GM12878 (cell line): ENCODE data around the gene DOK7. TPM values are rescaled to one million over a fixed set of nuclear protein-coding genes. Genes with fewer than 3 reads are reported as not detected.

Experiments used
- ATAC-seq: fragments of 200-7000 bp; cut with Tn5 transposase; 3 replicates; pipeline ENCODE4 v1.9.1; 2020; ENCODE audit warnings: mild to moderate bottlenecking, moderate library complexity
- BruUV-seq: library from RNA; stranded (reverse); fragments of 400-500 nt; replicated peaks from 2 replicates; lab custom pipeline; 2021; lab: Mats Ljungman, UMichigan
- CTCF ChIA-PET: fragments of 300-600 bp; sonication (Branson Sonifier 250); formaldehyde crosslinking; extraction: SDS; loops from one replicate; lab custom pipeline; 2021; ENCODE audit warnings: inconsistent platforms; lab: Yijun Ruan, JAX
- POLR2A ChIA-PET: fragments of 350-600 bp; formaldehyde crosslinking; extraction: SDS; loops from one replicate; lab custom pipeline; 2021; ENCODE audit warnings: inconsistent platforms; lab: Charles Lee
- RAD21 ChIA-PET: fragments of 300-600 bp; sonication (Branson Sonifier 250); formaldehyde crosslinking; loops from one replicate; lab custom pipeline; 2023; ENCODE audit warnings: antibody characterized with exemption; ENCODE audit not compliant: unreplicated experiment; lab: Charles Lee
- SMC1A ChIA-PET: fragments of 300-600 bp; sonication (Branson Sonifier 250); formaldehyde crosslinking; loops from one replicate; lab custom pipeline; 2023; ENCODE audit not compliant: unreplicated experiment, uncharacterized antibody; lab: Charles Lee
- DNase-seq: peaks from one replicate; pipeline ENCODE4 v3.0.0-alpha.2; 2011; ENCODE audit warnings: low read depth, low spot score
- FAIRE-seq: peaks from 3 replicates; lab custom pipeline; 2011; peaks lifted over from hg19 to GRCh38; lab: Jason Lieb, UNC
- H2AFZ ChIP-seq: 2 replicates; pipeline ENCODE4 v1.6.0; 2011; ENCODE audit warnings: low read depth, low read length, control low read depth; ENCODE audit not compliant: control insufficient read depth
- H3K27ac ChIP-seq: 2 replicates; pipeline ENCODE4 v1.5.1; 2011; ENCODE audit warnings: control low read depth; ENCODE audit not compliant: control insufficient read depth, insufficient read depth
- H3K27me3 ChIP-seq, 2 experiments: replicated peaks in 1 of 2; 2 replicates each; pipeline versions ENCODE4 v1.6.0 to v1.6.1; 2011; ENCODE audit warnings: low read length in 1 of 2; ENCODE audit not compliant: control insufficient read depth in 2 of 2, insufficient read depth in 2 of 2
- H3K36me3 ChIP-seq, 2 experiments: 2 replicates each; pipeline ENCODE4 v1.5.1; 2011; ENCODE audit warnings: low read length in 1 of 2; ENCODE audit not compliant: control insufficient read depth in 2 of 2, insufficient read depth in 2 of 2
- H3K4me1 ChIP-seq: 2 replicates; pipeline ENCODE4 v1.6.1; 2011; ENCODE audit warnings: mild to moderate bottlenecking, low read length, moderate library complexity, mixed read lengths; ENCODE audit not compliant: control insufficient read depth, insufficient read depth
- H3K4me2 ChIP-seq: 2 replicates; pipeline ENCODE4 v1.6.0; 2011; ENCODE audit warnings: control low read depth; ENCODE audit not compliant: control insufficient read depth, insufficient read depth
- H3K4me3 ChIP-seq: fragments of 200-600 bp; sonication (generic); 2 replicates; pipeline ENCODE4 v1.5.1; 2016
- H3K79me2 ChIP-seq: 2 replicates; pipeline ENCODE4 v1.6.0; 2011; ENCODE audit warnings: low read length; ENCODE audit not compliant: control insufficient read depth, insufficient read depth
- H3K9ac ChIP-seq: 2 replicates; pipeline ENCODE4 v1.8.0; 2011; ENCODE audit warnings: low read length, control low read depth, mixed read lengths; ENCODE audit not compliant: control insufficient read depth, insufficient read depth
- H3K9me3 ChIP-seq: replicated peaks from 3 replicates; pipeline ENCODE4 v1.5.1; 2011; ENCODE audit warnings: mild to moderate bottlenecking, low read length; ENCODE audit not compliant: control insufficient read depth, insufficient read depth
- H4K20me1 ChIP-seq: 2 replicates; pipeline ENCODE4 v1.6.0; 2011; ENCODE audit not compliant: control insufficient read depth, insufficient read depth
- ATF2 ChIP-seq: IDR thresholded peaks from 2 replicates; pipeline ENCODE4 v1.6.1; 2012; ENCODE audit warnings: low read length, inconsistent platforms
- ATF7 ChIP-seq: fragments of 450-650 bp; IDR thresholded peaks from 2 replicates; pipeline ENCODE4 v1.6.1; 2016; ENCODE audit warnings: low read depth, mild to moderate bottlenecking
- BMI1 ChIP-seq: fragments of 450-650 bp; IDR thresholded peaks from 2 replicates; pipeline ENCODE4 v1.6.1; 2016; ENCODE audit warnings: mild to moderate bottlenecking, moderate library complexity, borderline replicate concordance
- CBFB ChIP-seq: IDR thresholded peaks from 2 replicates; pipeline ENCODE4 v1.6.1; 2016; ENCODE audit warnings: antibody characterized with exemption, low read depth
- CHD1 ChIP-seq: IDR thresholded peaks from 2 replicates; pipeline ENCODE4 v1.6.1; 2012; ENCODE audit warnings: low read depth, low read length, improper control_type of control experiment
- E4F1 ChIP-seq: fragments of 450-650 bp; IDR thresholded peaks from 2 replicates; pipeline ENCODE4 v1.6.1; 2018; ENCODE audit warnings: borderline replicate concordance, mild to moderate bottlenecking; ENCODE audit not compliant: partially characterized antibody
- NFIC ChIP-seq: IDR thresholded peaks from 2 replicates; pipeline ENCODE4 v1.6.1; 2012; ENCODE audit warnings: low read depth, mild to moderate bottlenecking, inconsistent platforms, low read length, moderate library complexity
- NFYB ChIP-seq: IDR thresholded peaks from 2 replicates; pipeline ENCODE4 v1.6.1; 2011; ENCODE audit warnings: low read depth, mild to moderate bottlenecking, low read length, improper control_type of control experiment, moderate library complexity; ENCODE audit not compliant: insufficient read depth
- PRDM15 ChIP-seq: fragments of 450-650 bp; formaldehyde crosslinking; IDR thresholded peaks from 2 replicates; pipeline ENCODE4 v1.4.0; 2020; ENCODE audit warnings: mild to moderate bottlenecking, moderate library complexity
- RAD51 ChIP-seq: fragments of 450-650 bp; IDR thresholded peaks from 2 replicates; pipeline ENCODE4 v1.6.1; 2016; ENCODE audit warnings: moderate library complexity, mild to moderate bottlenecking, inconsistent platforms
- SIN3A ChIP-seq: IDR thresholded peaks from 2 replicates; pipeline ENCODE4 v1.6.1; 2012; ENCODE audit warnings: low read depth, low read length, improper control_type of control experiment
- SMC3 ChIP-seq: IDR thresholded peaks from 2 replicates; pipeline ENCODE4 v1.6.1; 2011; ENCODE audit warnings: low read length, improper control_type of control experiment, borderline replicate concordance
- WGBS: methylation state at CpG from one replicate; pipeline ENCODE4 v1.1.6; 2016; ENCODE audit warnings: low lambda C conversion rate; ENCODE audit not compliant: insufficient replicate concordance, insufficient coverage; ENCODE audit errors: missing lambda C conversion rate; 5-methylcytosine and 5-hydroxymethylcytosine counted together
- in situ Hi-C: fragments of 300-500 bp; cut with MboI; formaldehyde crosslinking; loops from 9 replicates; pipeline ENCODE4 v1.14.3; 2018; ENCODE audit warnings: mixed read lengths
- intact Hi-C: fragments of 100-400 bp; cut with micrococcal nuclease; formaldehyde crosslinking; loops from one replicate; pipeline ENCODE4 v1.14.2; 2022; ENCODE audit not compliant: unreplicated experiment
- polyA plus RNA-seq, 11 experiments: library from polyadenylated mRNA; depleted of rRNA in 4 of 11; unstranded in 6 of 11; stranded (reverse) in 5 of 11; fragments of >200 nt; fragmentation: Nextera tagmentation in 4 of 11; fragmentation: Illumina TruSeq in 1 of 11; extraction: Ambion mirVana in 4 of 11; extraction: Trizol in 1 of 11; gene quantifications; 1 replicate in 1 of 11; 2 replicates in 10 of 11; pipeline versions ENCODE4 v1.2.1 to v1.2.3, GENCODE V29; 2011 to 2016; ENCODE audit warnings: inconsistent platforms in 2 of 11, missing spikeins in 2 of 11, low read depth in 1 of 11
- total RNA-seq, 4 experiments: library from RNA; depleted of rRNA in 3 of 4; stranded (reverse); fragments of >200 nt in 3 of 4; fragmentation: Illumina TruSeq in 1 of 4; extraction: Trizol in 1 of 4; gene quantifications; 2 replicates each; pipeline versions ENCODE4 v1.2.1 to v1.2.3, GENCODE V29; 2013 to 2021
- TF ChIP-seq, protein P1 (sequence below): IDR thresholded peaks from 2 replicates; pipeline ENCODE4 v1.6.1; 2011; ENCODE audit warnings: borderline replicate concordance, low read depth, mild to moderate bottlenecking, moderate library complexity, low read length; ENCODE audit not compliant: insufficient read depth, poor library complexity, severe bottlenecking

Gene DOK7
- total and polyA plus RNA-seq, 10 of the 15 experiments (the other 5 are each of a cell fraction or from before 2014, with no cell fraction given) = 0.04 to 0.46 (median 0.18) TPM; not detected in 4

DNA sequence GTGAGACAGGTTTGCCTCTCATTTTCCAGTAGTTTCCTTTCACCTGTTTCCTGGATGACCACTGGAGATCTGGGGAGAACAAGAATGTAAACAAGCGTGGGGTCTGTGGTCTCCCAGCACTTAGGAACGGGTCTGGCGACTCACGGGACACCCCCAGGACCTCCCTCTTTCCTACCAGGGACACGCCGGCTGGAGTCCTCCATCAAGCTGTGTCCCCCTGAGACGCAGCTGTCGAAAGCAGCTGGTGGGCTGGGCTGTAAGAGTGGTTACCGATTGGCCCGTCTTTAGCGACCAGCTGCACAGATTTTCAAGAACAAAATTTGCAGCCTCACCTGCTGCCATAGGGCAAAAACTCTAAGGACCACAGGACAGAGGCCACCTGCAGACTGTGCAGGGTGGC lies 57.2 kb downstream of the DOK7 start (continued):
- TF ChIP-seq, protein P1, sequence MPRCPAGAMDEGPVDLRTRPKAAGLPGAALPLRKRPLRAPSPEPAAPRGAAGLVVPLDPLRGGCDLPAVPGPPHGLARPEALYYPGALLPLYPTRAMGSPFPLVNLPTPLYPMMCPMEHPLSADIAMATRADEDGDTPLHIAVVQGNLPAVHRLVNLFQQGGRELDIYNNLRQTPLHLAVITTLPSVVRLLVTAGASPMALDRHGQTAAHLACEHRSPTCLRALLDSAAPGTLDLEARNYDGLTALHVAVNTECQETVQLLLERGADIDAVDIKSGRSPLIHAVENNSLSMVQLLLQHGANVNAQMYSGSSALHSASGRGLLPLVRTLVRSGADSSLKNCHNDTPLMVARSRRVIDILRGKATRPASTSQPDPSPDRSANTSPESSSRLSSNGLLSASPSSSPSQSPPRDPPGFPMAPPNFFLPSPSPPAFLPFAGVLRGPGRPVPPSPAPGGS = no peak

DNA sequence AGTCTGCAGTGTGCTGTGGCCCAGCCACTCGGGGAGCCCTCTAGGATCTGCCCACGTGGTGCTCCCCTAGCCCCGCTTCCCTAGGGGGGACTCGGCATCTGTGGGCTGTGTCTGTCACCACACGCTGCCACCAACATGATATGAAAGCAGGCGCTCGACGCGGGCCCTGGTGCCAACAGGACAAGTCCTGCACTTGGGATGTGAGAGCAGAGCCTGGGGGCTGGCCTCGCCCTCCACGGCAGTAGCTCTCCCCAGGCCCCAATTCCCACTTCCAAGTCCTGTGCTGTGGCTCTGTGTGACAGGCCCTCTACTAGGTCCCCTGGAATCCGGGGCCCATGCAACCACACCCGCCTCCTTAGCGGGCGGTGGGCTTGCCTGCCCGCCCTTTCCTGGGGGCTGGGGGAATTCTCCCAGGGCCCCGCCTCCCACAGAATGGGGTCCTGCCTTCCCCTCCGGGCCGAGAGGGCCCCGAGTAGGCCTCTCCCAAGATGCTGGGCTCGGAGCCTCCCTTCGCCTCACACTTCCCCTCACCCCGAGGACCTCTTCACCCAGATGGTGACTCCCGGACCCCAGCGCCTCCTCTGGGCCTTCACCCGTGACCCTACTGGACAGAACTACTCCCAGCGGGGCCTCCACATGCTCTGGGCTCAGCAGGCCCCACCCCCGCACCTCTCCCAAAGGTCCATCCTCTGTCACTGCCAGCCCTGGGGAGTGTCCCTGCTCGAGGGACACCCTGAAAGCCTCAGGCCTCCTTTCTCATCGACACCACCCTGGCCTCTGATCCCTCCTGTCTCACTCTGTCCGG lies 57.9 kb downstream of the DOK7 start:
- H3K4me1 ChIP-seq = no peaks in the 10 kb centered on the region
- ATAC-seq (no peak), FAIRE-seq (no peak), DNase-seq (no peak)
- H3K27ac ChIP-seq = no peak overlapping the region
- peaks cover 16 to 46% of the 10 kb centered on the region in 2 experiments for H3K36me3 ChIP-seq
- H3K27me3 ChIP-seq = no peaks in the 10 kb centered on the region
- no TSS peak for BruUV-seq
- RAD21 ChIA-PET = no interaction called here
- intact Hi-C loops = no loop called here
- H2AFZ ChIP-seq = no peak overlapping the region
- H4K20me1 ChIP-seq = no peaks in the 10 kb centered on the region; the same call in 1 of the 2 replicates
- no peak overlapping the region for H3K4me2 ChIP-seq
- SMC1A ChIA-PET = no interaction called here
- H3K79me2 ChIP-seq = no peaks in the 10 kb centered on the region
- no peaks in the 10 kb centered on the region for H3K9me3 ChIP-seq
- in situ Hi-C loops = no loop called here
- no peak overlapping the region for H3K9ac ChIP-seq
- CTCF ChIA-PET = no interaction called here
- H3K4me3 ChIP-seq = no peak overlapping the region
- POLR2A ChIA-PET = no interaction called here
- 86% methylated on average over 30 of the region's 31 CpGs for WGBS
- no peak for TF ChIP-seq NFYB
- TF ChIP-seq SMC3 = no peak
- no peak for TF ChIP-seq ATF7
- TF ChIP-seq BMI1 = no peak
- no peak for TF ChIP-seq PRDM15 (CRISPR knock-in tag)
- TF ChIP-seq E4F1 = no peak
- no peak for TF ChIP-seq RAD51
- TF ChIP-seq CHD1 = no peak
- TF ChIP-seq SIN3A = no peak
- no peak for TF ChIP-seq NFIC
- TF ChIP-seq ATF2 = no peak
- TF ChIP-seq CBFB = no peak
